Measurements from ENCODE around the gene DCST1.

DCST1 gene

GRCh38 chr1:155051342-155051776 is 17.7 kb downstream of the DCST1 start:
- DNase-seq (ENCODE audit: low read depth): no peak
- no peak for TF ChIP-seq CTCF (conservative IDR thresholded peaks at IDR 0.05; ENCODE audit: low read length)
- peak overlapping the region; percentile 76 for H3K4me3 ChIP-seq (ENCODE audit: low read length)

DNA sequence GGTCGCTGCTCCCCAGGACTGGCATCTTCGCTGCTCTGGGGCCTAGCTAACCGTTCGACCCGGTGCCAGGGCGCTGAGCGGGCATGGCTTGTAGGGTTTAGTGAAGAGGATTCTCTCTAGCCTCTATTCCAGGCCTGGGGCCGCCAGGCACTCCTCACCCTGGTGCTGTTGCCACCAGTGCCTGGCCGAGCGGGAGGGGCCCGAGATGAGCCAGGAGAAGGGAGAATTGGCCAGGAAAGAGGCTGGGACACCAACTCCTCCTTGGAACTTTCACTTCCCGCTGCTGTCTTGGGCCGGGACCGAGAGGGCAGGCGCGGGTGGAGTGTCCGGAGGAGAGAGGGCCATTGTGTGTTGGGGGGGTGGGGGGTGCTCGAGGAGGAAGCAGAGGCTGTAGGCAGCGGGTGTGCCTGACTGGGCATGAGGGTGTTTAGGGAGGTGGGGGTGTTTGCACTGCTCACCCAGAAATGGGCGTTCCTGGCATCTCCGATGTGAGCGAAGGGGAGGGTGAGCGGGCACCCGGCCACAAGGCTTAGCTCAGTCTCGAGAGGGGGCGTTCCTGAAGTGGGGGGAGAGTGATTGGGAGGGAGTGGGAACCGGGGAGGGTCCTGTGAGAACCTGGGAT is 18.3 kb downstream of the DCST1 start:
- peak overlapping the region; percentile 76 for H3K4me3 ChIP-seq (ENCODE audit: low read length)
- DNase-seq (ENCODE audit: low read depth): peak; percentile 21
- TF ChIP-seq CTCF (conservative IDR thresholded peaks at IDR 0.05; ENCODE audit: low read length): no peak

DNA sequence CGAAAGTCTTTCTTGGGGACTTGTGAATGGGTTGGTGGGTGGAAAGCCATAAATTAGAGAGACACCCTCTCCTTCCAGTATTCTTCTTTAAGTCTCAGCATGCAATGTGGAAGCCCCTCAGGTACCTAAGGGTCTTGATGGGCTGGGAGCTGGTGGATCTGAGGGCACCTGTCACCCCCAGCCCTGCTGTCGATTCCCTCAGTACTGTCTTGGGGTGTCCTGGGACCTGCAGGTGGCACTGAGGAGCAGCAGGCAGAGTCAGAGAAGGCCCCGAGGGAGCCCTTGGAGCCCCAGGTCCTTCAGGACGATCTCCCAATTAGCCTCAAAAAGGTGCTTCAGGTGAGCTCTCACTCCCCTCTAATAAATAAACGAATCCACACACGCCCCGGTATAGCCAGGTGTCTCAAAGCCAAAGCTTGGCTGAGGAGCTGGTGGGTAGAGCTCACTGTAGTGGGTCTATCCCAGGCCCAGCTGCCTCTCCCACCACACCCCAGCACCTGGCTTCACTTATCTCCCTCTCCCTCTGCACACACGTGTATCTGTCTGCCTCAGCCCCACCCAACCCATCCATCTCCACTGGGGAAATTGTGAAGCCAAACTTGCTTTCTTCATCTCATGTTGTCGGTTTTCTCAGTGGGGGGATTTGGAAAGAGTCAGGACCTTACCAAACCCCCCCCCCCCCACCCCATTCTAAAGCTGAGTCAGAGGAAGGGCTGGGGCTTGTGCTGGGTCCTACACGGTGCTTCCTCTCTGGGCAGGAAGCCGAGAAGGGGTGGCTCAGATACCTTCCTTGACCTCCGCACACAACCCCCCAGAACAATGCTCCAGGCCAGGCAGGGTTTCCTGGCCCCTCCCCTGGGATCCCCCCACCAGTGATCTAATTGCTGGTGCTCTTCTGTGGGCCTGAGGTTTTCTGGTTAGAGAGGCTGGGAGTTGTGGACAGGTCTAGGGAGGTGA is 19.1 kb downstream of the DCST1 start:
- DNase-seq (ENCODE audit: low read depth): no peak
- H3K4me3 ChIP-seq (ENCODE audit: low read length): peak overlapping the region; percentile 76

DNA sequence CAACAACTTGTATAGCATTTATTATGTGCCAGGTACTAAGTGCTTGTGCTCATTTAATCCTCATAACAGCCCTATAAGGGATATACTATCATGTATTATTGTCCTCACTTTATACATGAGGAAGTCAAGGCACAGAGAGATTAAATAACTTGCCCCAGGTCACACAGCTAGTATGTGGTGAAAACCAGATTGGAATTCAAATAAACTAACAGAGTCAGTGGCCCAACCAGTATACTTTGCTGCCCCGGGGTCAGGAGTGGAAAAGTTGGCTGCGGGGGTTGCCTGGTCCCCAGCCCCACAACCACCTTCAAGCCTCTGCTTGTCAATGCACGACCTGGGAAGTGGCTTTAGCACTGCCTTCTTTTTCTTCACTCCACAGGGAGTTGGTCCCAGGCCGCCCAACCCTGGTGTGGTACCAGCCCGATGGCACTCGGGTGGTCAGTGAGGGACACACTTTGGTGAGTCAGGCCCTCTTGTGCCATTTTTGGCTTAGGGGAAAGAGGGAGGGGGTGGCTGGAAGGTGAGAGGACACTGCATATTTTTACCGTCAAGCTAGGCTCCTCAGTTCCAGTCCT is 20.0 kb downstream of the DCST1 start:
- DNase-seq (ENCODE audit: low read depth): no peak
- H3K4me3 ChIP-seq (ENCODE audit: low read length): no peak overlapping the region
- TF ChIP-seq CTCF (conservative IDR thresholded peaks at IDR 0.05; ENCODE audit: low read length): no peak

More for the DNA sequence above, 19.1 kb downstream of the DCST1 start:
- peak; percentile 31 for TF ChIP-seq CTCF (conservative IDR thresholded peaks at IDR 0.05; ENCODE audit: low read length)

GRCh38 chr1:155057104-155057503 is 23.5 kb downstream of the DCST1 start:
- no peak for TF ChIP-seq CTCF (conservative IDR thresholded peaks at IDR 0.05; ENCODE audit: low read length)

DNA sequence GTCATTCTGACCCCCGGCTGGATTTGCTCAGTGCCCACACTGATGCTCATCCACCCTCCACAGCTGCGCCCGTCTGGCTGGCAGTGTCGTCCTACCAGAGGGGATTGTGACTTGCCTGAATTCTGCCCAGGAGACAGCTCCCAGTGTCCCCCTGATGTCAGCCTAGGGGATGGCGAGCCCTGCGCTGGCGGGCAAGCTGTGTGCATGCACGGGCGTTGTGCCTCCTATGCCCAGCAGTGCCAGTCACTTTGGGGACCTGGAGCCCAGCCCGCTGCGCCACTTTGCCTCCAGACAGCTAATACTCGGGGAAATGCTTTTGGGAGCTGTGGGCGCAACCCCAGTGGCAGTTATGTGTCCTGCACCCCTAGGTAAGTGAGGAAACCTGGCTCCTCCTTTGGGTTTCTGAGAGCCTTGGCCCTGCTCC is 24.2 kb downstream of the DCST1 start:
- no peak overlapping the region for H3K4me3 ChIP-seq (ENCODE audit: low read length)
- TF ChIP-seq CTCF (conservative IDR thresholded peaks at IDR 0.05; ENCODE audit: low read length): no peak
- DNase-seq (ENCODE audit: low read depth): no peak

More at GRCh38 chr1:155057104-155057503, 23.5 kb downstream of the DCST1 start:
- no peak for DNase-seq (ENCODE audit: low read depth)
- no peak overlapping the region for H3K4me3 ChIP-seq (ENCODE audit: low read length)

Data from AG10803 (cell line).